SK-MEL-5 (cell line): ENCODE measurements around the gene HCN4. TPM values are rescaled to one million over a fixed set of nuclear protein-coding genes. Genes with fewer than 3 reads are reported as not detected.
"Not testable (repeated sequence)": the region's sequence is repeated elsewhere in the genome, so short reads cannot be mapped to it uniquely, and the experiment has no call there.

Source experiments
- DNase-seq: peaks from one replicate; pipeline ENCODE4 v3.0.0-alpha.2; 2016; ENCODE audit warnings: low read depth, low spot score
- in situ Hi-C: cut with HindIII; loops from 2 replicates; pipeline ENCODE4 v1.10.0; 2016; ENCODE audit warnings: low sequenced_read_pairs, high pct_unique_total_duplicates, low pct_unique_long_range_greater_than_20kb
- total RNA-seq: library from RNA; depleted of rRNA; stranded (reverse); fragments of >200 nt; shearing (Covaris generic); gene quantifications from 2 replicates; pipeline ENCODE4 v1.2.3, GENCODE V29; 2014

Gene HCN4
- total RNA-seq, 1 experiment from 2014 or later: not detected

DNA sequence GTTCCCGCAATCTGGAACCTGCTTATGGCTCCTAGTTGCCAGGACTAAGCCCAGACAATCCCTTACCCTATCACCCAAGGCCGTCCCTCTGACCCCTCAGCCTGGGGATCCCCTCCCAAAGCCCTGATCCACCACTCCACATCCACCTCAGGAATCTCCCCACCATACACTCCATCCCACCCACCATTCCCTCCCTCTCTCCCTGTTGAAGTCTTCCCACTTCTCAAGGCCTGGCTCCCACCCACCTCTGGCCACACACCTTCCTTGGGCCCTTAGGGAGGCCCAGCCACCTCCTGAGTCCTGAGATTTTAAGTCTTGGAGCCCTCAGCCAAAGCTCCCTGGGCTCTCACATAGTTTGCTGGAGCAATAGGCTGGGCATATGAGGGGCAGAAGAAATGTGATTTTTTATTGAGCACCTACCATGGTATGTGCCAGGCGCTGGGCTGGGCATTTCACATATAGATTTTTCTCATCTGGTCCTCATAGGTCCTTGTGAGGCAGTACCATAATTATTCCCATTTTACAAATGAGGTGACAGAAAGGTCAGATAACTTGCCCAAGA lies 48.1 kb downstream of the HCN4 start:
- in situ Hi-C loops: no loop called here
- DNase-seq: no peak

DNA sequence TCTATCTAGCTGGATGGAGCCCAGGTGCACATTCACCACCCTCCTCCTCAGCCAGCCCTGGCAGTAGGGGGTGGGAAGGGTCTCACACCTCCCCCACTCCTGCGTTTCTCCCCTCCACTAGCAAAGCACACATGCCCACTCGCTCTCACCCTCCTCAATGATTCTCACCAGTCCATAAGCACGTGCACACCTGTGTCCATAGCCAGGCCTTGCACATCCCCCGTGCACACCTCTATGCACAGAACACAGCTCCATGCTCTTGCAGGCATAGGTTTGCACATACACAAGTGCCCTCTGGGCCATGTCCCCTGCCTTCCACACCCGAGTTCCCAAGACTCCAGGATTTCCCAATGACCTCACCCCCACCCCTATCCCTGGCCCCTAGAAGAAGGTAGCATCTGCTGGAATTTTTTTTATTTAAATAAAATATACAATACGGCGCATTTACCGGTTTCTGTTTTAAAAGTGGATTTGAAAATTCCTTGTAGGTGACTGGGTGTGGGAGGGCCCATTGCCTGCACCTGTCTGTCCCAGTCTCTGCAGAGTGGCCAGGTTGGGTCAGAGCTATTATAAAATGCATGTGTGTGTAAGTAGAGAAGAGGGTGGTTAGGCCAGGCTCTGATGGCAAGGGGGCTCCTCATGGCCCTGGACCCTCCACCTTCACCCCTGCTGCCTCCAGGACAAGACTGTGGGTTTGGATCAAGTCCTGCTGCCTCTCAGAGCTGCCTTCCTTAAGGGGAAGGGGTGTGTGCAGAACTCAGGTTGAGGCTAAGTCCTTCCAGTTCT lies 49.1 kb downstream of the HCN4 start:
- in situ Hi-C loops: no loop called here
- DNase-seq: no peak

DNA sequence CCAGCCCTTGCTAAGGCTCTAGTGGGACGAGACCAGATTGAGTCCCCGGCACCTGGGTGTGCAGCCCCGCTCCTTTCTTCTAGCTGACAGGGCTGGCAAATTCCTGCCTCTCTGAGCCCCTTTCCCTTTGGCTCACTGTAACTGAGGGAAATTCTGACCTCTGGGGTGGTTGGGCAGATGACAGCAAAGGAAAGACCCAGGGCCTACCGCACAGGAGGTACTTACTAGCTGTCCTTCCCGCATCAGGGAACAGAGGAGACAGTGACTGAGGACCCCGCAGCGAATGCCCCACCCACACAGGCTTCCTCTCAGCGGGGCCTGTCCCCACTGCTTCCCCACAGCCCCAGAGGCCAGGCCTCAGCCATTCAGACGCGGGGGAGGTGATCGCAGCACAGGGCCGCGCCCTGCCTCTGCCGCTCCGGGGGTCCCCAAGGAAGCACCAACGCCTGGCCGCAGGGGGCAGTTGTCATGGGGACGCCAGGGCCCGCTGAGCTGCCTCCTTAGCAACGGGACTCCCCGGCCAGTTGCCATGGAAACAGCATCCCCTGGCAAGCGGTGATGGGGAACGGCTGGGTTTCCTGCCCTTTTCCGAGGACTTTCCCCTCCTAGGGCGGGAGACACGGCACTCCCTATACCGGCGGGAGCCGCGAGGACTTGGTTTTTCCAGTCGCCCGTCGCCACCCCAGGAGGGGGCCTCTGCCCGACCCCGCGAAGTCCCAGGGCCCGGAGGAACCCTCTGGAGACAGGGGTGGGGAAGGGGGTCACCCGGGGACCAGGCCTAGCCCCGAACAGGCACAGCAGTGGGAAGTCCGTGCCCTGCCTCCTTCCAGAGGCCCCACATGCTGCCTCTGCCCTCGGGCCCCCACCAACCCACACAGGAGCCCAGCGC lies 50.1 kb downstream of the HCN4 start:
- no peak for DNase-seq
- in situ Hi-C loops: no loop called here

DNA sequence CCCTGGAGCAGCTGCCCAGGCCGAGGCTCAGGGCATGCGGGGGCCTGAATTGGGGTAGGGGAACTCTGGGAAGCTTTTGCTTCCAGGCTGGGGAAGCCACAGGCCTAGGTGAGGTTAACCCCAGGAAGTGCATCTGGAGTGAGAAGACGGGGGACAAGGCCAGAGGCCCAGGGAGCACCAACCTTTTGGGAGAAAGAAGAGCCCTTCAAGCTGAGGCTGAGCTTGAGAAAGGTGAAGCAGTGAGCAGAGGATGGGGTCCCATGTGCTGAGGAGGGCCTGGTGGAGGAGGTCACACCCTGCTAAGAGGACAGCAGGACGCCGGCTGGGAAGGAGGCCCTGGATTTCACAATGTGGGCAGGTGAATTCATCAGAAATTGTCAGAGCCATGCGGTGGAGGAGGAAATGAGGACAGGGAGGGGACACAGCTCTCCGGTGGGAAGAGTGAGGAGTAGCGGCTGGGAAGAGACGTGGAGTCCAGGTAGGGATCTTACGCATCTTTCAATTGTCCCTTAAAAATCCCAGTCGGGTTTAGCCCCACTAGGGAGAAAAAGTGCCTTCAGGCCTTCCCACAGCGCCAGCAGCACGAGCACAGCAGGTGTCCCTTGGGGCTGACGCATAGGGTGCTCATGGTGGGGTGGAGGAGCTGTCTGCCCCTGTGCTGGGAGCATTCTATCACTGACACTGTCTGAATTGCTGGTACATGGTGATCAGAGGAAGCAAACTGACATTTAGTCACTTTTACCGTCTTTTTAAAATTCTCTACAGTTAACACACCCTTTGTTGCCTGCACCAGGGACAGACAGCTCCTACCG lies 50.9 kb downstream of the HCN4 start:
- no peak for DNase-seq
- in situ Hi-C loops: no loop called here

DNA sequence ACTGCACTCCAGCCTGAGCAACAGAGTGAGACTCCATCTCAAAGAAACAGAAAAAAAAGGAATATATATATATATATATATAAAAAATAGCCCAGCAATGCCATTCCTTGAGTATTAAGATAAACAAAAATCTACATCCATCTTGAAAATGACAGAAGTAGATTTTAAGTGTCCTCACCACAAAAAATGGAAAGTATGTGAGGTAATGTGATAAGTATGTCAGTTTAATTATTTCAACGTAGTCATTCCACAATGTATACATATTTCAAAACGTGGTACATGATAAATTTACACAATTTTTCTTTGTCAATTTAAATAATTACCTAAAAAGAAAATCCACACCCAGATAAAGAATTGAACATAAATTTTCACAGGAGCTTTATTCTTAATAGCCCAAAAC lies 54.9 kb downstream of the HCN4 start:
- no peak for DNase-seq

DNA sequence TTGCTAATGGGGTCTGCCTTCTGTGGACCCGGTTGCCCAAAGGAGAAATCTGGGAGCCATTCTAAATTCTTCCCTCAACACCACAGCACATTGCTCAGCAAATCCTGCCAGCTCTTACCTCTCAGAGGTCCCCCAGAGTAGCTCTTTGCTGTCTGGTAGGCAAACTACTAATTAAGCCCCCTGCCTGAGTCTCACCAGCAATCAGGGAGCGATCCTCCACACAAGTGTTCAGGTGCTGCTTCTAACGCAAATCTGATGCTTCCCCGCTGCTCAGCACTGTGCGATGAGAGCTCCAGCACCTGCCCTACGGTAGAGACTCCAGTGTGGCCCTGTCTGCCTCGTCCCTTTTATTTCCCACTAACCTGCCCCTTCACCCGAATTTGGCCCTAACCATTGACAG lies 60.5 kb downstream of the HCN4 start:
- in situ Hi-C loops: no loop called here
- no peak for DNase-seq

More for the DNA sequence above, 54.9 kb downstream of the HCN4 start:
- in situ Hi-C loops: no loop called here

DNA sequence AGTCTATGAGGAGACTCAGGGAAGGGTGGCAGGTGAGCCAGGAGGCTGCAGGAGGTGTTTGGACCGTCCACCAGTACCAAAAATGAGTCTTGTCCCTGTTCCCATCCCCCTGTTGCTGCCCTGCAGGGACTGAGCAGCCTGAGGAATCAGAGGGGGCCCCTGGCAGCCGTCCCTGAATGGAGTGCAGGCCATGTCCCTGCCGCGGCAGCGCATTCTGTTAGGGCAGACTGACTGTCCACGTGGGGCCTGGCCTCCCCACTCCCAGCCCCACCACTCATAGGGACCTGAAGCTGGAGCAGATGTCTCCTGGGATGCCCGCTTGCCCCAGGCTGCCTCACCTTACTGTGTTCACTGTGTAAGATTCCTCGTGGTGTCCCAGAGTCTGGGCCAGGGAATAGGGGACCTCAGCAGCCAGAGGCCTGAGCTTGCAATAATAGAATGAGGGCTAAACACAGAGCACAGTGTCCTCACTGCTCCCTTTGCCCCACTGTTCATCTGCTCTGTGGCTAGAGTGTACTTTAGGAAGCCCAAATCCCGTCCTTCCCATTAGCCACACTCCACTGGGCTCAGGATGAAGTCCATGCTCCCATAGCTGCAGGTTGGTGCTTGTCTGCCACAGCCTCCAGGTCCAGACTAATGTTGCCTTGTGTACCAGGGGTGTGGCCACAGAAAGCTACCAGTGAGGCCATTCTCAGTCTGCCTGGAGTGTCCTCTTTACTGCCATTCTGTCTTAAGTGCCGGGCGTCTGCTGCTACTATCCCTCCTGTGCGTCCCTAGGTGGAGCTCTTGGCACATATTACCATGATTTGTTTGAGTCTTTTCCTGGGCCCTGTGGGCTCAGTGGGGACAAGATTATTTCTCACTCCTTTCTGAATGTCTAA lies 63.2 kb downstream of the HCN4 start:
- DNase-seq: peak; percentile 85
- in situ Hi-C loops: no loop called here

DNA sequence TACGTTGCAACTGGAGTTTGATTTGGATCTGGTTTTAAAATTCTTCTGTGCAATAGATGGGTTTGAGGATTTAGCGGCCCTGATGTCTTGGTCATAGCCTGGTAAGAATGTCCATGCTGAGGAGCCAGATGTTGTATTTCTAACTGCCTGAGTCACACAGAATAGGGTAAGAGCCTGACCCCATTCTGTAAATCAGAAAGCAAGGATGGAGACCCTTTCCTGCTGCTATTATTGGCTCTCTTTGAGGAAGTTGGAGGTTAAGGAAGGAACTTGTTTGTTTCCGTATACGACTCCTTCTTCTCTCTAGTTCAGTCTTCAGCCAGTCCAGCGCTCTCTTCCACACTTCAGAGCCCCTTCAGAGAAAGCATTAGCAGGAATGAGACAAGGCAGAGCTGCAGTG lies 65.1 kb downstream of the HCN4 start:
- in situ Hi-C loops: no loop called here
- DNase-seq: no peak

DNA sequence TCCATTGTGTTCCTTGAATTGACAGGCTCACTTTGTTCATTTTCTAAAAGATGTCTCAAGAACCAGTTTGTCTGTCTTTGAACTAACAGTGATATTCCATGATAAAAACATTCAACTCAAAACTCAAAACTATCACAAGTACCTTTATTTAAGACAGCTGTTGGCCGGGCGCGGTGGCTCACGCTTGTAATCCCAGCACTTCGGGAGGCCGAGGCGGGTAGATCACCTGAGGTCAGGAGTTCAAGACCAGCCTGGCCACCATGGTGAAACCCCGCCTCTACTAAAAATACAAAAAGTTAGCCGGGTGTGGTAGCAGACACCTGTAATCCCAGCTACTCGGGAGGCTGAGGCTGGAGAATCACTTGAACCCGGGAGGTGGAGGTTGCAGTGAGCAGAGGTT lies 68.5 kb downstream of the HCN4 start:
- DNase-seq, in situ Hi-C loops: not testable (repeated sequence)

DNA sequence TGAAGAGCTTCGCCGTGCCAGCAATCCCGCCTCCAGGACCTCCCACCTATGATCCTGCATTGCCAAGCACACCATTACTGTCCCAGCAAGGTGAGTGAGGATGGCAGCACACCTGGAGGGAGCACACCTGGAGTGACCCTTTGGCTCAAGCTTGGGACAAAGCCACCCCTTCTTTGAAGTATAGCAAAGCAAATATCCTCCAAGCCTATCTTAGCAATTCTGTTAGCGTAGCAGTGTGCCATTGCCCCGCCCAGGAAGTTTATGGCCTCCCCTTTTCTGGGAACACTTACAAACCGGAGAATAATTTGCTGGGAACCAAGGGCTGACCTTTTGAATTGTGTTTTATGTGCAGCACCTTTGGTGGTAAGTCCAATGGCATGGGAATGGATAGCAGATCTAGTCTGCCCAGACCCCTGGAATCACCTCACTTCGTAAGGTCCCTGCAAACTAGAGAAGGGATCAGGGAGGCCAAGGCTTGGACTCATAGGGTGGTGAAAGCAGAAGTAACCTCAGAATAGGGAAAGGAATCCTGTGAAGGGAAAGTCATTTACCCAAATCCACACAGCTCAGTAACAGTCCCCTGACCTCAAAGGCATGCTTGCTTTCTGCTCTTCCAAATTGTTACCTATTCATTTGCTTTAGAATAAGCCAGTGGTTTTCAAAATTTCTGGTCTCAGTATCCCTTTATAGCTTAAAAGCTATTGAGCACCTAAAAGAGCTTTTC lies 70.1 kb downstream of the HCN4 start:
- in situ Hi-C loops: no loop called here
- DNase-seq: no peak

DNA sequence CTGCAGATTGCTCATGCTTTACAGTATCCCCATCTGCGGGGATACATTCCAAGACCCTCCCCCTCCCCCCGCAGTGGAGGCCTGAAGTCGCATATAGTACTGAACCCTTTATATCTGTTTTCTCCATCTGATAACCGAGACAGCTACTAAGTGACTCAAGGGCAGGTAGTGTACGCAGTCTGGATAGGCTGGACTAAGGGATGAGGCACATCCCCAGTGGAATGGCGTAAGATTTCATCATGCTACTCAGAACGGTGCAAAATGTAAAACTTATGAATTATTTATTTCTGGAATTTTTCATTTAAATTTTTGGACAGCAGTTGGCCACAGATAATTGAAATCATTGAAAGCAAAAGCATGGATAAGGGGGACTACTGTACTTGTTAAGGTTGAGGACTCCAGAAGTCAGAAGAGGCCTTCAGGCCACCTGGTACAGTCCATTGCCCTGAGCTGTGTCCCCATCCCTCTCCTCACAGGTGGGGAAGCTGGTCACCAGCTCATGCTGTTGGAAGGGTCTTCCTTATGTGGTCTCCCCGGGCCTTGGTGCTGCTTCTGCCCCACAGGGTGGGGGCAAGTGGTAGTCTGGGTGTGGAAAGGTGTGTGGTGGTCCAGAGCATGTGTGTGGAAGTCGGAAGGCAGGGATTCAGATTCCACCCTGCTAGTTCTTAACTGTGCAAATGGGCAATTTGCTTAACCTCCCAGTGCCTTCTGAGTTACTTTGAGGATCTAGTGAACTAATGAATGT lies 72.0 kb downstream of the HCN4 start:
- in situ Hi-C loops: no loop called here
- DNase-seq: no peak

DNA sequence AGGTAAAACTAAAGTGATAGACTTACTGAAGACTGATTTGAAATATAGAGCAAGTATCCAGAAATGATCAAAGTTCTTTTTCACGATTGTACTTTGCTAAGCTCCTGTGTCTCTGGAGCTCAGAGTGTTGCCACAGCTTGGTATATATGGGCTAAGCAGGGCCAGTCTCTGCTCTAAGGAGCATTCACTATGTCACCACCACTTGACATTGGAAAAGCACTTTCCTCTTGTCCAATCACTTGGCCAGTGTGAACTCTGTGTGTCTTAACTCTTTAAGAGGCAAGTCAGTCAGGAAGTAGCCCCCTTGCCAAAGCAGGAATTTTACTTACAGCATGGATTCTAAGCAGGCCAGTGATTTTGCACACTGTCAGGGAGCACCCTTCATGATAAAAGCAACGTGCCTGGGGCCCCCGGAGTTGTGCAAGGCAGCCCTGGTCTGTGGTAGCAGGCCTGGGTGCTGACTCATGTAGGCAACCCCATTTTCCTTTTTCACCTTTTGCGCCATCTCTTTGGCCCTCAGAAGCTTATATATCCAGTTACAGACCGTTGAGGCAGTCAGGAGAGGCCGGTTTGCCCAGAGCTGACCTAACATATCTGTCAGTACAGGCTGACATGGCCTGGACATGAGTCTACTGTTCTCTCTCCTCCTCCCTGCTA lies 73.0 kb downstream of the HCN4 start:
- in situ Hi-C loops: no loop called here
- DNase-seq: no peak

DNA sequence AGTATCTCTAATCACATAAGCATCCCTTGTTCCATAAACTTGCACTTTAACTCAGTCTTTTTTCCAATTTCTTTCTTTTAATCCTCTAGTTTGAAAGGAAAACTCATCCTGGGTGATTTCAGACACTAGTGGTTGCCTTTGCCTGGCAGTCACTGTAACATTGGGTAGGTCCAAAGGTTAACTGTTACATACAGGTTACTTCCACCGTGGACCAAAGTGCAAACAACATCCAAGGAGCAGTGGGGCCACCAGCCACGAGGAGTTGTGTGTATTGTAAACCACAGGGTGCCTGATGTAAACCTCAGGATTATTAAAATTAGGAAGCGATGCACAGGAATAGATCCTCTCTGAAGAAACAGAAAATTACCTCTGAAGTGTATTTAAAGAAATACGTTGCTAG lies 75.0 kb downstream of the HCN4 start:
- in situ Hi-C loops: no loop called here
- DNase-seq: no peak

DNA sequence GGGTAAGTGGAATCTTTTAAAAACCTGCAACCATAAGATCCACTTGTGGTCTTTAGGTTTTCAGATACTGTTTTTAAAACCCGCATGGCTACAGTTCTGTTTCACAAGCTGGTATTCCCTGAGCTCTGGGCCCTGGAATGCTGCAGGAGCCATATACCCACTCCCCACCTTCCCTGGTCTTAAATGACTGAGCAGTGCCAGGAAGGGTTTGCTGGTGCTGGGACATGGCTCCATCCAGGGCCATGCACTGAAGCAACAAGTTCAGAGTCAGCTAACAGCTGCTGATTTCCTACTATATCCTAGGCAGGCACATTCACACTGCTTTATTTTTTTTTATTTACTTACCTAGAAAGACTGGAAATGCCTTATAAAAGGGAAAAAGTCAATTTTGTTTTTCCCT lies 77.3 kb downstream of the HCN4 start:
- in situ Hi-C loops: no loop called here
- no peak for DNase-seq

DNA sequence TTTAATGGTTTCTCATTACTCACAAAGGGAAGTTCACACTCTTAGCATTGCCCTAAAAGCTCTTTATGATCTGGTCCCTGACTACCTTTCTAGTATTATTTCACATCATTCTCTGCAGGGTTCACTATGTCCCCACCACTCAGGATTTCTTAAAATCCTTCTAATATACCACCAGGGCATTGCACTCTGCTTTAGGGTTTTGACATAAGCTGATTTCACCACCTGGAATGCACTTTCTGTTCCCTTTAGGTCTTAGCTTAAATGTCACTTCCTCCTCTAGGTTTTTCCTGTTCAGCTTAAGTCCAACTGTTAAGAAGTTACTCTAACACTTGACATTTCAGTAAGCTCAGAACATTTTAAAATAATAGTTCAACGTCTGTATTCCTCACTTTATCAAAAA lies 81.7 kb downstream of the HCN4 start:
- in situ Hi-C loops: no loop called here
- no peak for DNase-seq
